Choroid plexus epithelial cell (primary cell): ENCODE results near the gene VIPR2.

Experiments
- DNase-seq: peaks from one replicate; pipeline ENCODE4 v3.0.0-alpha.2; 2010; ENCODE audit warnings: low read depth
- H3K4me3 ChIP-seq: 2 replicates; pipeline ENCODE4 v1.5.1; 2011; ENCODE audit warnings: low read depth, mild to moderate bottlenecking, control low read depth, low read length, moderate library complexity
- TF ChIP-seq, protein P1 (sequence below): conservative IDR thresholded peaks from 2 replicates; pipeline ENCODE4 v1.5.1; 2011; ENCODE audit warnings: low read depth, mild to moderate bottlenecking, control low read depth, inconsistent platforms, low read length, moderate library complexity

Gene VIPR2

DNA sequence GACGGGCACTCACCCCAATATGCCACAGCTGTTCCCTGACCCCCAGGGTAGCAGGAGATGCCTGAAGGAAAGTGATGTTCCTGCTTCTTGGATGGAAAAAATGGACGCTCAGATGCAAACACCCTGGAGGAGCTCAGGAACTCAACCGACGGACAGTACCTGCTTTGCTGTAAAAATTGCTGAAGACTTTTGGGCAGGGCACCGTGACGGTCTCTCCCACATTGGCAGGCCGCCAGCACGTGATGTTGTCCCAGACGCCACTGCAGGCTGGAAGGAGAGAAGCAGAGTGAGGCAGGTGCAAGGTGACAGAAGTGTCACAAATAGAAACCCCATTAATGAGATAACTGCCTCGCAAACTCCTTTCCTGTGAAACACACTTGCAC is 35.0 kb downstream of the VIPR2 start:
- DNase-seq: no peak
- H3K4me3 ChIP-seq: no peak overlapping the region
- TF ChIP-seq, protein P1, sequence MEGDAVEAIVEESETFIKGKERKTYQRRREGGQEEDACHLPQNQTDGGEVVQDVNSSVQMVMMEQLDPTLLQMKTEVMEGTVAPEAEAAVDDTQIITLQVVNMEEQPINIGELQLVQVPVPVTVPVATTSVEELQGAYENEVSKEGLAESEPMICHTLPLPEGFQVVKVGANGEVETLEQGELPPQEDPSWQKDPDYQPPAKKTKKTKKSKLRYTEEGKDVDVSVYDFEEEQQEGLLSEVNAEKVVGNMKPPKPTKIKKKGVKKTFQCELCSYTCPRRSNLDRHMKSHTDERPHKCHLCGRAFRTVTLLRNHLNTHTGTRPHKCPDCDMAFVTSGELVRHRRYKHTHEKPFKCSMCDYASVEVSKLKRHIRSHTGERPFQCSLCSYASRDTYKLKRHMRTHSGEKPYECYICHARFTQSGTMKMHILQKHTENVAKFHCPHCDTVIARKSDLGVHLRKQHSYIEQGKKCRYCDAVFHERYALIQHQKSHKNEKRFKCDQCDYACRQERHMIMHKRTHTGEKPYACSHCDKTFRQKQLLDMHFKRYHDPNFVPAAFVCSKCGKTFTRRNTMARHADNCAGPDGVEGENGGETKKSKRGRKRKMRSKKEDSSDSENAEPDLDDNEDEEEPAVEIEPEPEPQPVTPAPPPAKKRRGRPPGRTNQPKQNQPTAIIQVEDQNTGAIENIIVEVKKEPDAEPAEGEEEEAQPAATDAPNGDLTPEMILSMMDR: no peak

DNA sequence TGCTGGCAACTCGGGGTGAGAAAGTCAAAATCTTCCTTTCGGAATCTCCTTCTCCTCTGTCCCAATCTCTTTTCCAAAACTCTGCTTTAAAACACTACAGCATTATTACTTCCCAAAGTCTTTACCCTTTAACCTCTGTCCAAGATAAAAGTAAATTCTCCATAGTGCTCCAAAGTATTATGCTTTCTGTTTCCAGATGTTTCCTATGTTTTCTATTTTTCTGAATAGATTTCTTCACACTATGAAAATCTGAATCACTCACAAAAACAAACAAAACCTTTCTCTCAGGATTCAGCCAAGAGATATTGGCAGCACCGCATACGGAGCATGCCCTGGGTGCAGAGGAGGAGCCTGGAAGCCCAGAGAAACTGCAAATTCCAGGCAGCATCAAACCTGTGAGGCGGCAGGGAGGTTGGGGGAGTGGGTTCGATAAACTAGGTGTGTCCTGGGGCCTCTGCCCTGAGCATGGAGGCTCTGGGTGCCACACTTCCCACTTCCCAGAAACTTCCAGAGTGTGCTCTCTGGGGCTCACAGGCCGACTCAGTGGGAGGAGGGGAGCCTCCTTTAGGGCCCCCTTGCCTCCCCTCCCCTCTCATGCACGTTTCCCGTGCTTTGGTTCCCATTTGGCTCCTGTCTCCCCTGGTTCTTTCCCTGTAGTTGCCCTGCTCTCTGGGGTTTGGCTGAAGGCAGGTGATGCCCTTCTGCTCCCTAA is 35.6 kb downstream of the VIPR2 start:
- TF ChIP-seq, protein P1: no peak
- H3K4me3 ChIP-seq: no peak overlapping the region
- DNase-seq: peak; percentile 8

- TF ChIP-seq, protein P1: no peak
- no peak for DNase-seq
These were observed 36.2 kb downstream of the VIPR2 start for GRCh38 chr7:159108491-159108890.

GRCh38 chr7:159107161-159107892 is 37.3 kb downstream of the VIPR2 start:
- H3K4me3 ChIP-seq: no peak overlapping the region
- TF ChIP-seq, protein P1: no peak
- DNase-seq: no peak

More at GRCh38 chr7:159108491-159108890, 36.2 kb downstream of the VIPR2 start:
- no peak overlapping the region for H3K4me3 ChIP-seq

GRCh38 chr7:159105832-159106811 is 38.5 kb downstream of the VIPR2 start:
- TF ChIP-seq, protein P1: no peak
- DNase-seq: peak; percentile 20

GRCh38 chr7:159105066-159105780 is 39.4 kb downstream of the VIPR2 start:
- TF ChIP-seq, protein P1: no peak
- no peak overlapping the region for H3K4me3 ChIP-seq

More at GRCh38 chr7:159105832-159106811, 38.5 kb downstream of the VIPR2 start:
- no peak overlapping the region for H3K4me3 ChIP-seq

More at GRCh38 chr7:159105066-159105780, 39.4 kb downstream of the VIPR2 start:
- DNase-seq: no peak
